PFSK-1 (cell line): ENCODE results near the gene PSEN1.

Experiments used
- FOXP2 ChIP-seq: optimal IDR thresholded peaks from 2 replicates; pipeline ENCODE3; 2011; ENCODE audit warnings: borderline replicate concordance, control low read depth, inconsistent platforms; ENCODE audit not compliant: insufficient read depth; ENCODE audit errors: extremely low read length, extremely low read depth
- POLR2AphosphoS5 ChIP-seq: IDR thresholded peaks from 2 replicates; pipeline ENCODE4 v1.6.1; 2012; ENCODE audit warnings: low read depth, mild to moderate bottlenecking, control low read depth, low read length, moderate library complexity
- SIN3A ChIP-seq: IDR thresholded peaks from 2 replicates; pipeline ENCODE4 v1.6.1; 2012; ENCODE audit warnings: mild to moderate bottlenecking, low read length, moderate library complexity, borderline replicate concordance; ENCODE audit not compliant: insufficient read depth
- TAF1 ChIP-seq: IDR thresholded peaks from 2 replicates; pipeline ENCODE4 v1.6.1; 2012; ENCODE audit warnings: low read length, control low read depth, borderline replicate concordance; ENCODE audit not compliant: insufficient read depth
- TF ChIP-seq, protein P1 (sequence below), 2 experiments: IDR thresholded peaks; 2 replicates each; pipeline versions ENCODE4 v1.6.1 to v1.8.0; 2011 to 2012; ENCODE audit warnings: low read depth in 2 of 2, low read length in 2 of 2, control low read depth in 1 of 2, inconsistent platforms in 1 of 2, mild to moderate bottlenecking in 1 of 2, moderate library complexity in 1 of 2; ENCODE audit not compliant: insufficient read depth in 1 of 2

Gene PSEN1

DNA sequence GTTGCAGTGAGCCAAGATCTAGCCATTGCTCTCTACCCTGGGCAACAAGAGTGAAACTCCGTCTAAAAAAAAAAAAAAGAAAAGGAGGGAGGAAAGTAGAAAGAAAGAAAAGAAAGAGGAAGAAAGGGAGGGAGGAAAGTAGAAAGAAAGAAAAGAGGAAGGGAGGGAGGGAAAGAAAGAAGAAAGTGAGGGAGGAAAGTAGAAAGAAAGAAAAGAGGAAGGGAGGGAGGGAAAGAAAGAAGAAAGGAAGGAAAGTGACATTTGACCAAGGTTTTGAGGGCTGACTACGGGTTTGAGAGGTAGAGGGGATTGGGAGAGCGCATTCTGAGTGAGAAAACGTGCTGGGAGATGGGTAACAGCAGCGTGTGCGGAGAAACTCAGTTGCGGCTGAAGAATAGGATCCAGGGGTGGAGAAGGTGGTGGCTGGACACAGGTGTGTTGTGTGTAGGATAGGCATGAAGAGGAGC is 100.5 kb downstream of the PSEN1 start:
- TF ChIP-seq POLR2AphosphoS5 (no peak), FOXP2 (no peak), SIN3A (no peak), TAF1 (no peak)
- TF ChIP-seq, protein P1, sequence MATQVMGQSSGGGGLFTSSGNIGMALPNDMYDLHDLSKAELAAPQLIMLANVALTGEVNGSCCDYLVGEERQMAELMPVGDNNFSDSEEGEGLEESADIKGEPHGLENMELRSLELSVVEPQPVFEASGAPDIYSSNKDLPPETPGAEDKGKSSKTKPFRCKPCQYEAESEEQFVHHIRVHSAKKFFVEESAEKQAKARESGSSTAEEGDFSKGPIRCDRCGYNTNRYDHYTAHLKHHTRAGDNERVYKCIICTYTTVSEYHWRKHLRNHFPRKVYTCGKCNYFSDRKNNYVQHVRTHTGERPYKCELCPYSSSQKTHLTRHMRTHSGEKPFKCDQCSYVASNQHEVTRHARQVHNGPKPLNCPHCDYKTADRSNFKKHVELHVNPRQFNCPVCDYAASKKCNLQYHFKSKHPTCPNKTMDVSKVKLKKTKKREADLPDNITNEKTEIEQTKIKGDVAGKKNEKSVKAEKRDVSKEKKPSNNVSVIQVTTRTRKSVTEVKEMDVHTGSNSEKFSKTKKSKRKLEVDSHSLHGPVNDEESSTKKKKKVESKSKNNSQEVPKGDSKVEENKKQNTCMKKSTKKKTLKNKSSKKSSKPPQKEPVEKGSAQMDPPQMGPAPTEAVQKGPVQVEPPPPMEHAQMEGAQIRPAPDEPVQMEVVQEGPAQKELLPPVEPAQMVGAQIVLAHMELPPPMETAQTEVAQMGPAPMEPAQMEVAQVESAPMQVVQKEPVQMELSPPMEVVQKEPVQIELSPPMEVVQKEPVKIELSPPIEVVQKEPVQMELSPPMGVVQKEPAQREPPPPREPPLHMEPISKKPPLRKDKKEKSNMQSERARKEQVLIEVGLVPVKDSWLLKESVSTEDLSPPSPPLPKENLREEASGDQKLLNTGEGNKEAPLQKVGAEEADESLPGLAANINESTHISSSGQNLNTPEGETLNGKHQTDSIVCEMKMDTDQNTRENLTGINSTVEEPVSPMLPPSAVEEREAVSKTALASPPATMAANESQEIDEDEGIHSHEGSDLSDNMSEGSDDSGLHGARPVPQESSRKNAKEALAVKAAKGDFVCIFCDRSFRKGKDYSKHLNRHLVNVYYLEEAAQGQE (IDR thresholded peaks at IDR 0.05; ENCODE audit: insufficient read depth in 1 of 2, low read depth in 2 of 2, low read length in 2 of 2): no peak

DNA sequence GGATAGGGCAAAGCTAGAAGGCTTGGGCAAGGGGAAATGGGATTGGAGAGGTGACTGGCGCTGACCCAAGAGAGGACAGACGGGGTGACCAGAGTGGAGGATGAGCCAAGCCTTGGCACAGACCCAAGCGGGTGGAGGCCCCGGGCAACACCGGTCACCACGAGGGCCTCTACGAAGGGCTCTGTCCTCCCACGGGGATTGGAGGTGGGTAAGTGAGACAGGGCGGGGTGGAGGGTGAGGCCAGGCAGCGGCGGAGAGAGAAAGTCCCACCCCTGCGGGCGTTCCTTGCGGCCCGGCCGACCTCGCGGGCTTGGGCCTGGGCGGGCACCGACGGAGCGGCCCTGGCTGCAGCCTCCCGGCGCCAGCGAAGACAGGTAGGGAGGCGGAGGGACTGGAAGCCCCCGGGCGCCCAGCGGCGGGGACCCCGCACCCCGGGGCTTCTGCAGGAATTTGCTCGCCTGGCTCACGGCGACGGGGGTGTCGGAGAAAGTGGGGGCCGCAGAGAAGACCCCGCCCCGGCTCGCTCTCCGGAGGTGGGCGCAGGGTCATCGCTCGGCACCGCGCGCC is 101.0 kb downstream of the PSEN1 start, which contains the start of gene PAPLN:
Gene PAPLN, plus strand, starts transcription at position 288 of the 567 bp plus-strand sequence. CDS start 2,273 bp downstream, outside the sequence.
- TF ChIP-seq FOXP2 (no peak), SIN3A (no peak), POLR2AphosphoS5 (no peak), TAF1 (no peak)
- TF ChIP-seq, protein P1 (IDR thresholded peaks at IDR 0.05; ENCODE audit: insufficient read depth in 1 of 2, low read depth in 2 of 2, low read length in 2 of 2): no peak

DNA sequence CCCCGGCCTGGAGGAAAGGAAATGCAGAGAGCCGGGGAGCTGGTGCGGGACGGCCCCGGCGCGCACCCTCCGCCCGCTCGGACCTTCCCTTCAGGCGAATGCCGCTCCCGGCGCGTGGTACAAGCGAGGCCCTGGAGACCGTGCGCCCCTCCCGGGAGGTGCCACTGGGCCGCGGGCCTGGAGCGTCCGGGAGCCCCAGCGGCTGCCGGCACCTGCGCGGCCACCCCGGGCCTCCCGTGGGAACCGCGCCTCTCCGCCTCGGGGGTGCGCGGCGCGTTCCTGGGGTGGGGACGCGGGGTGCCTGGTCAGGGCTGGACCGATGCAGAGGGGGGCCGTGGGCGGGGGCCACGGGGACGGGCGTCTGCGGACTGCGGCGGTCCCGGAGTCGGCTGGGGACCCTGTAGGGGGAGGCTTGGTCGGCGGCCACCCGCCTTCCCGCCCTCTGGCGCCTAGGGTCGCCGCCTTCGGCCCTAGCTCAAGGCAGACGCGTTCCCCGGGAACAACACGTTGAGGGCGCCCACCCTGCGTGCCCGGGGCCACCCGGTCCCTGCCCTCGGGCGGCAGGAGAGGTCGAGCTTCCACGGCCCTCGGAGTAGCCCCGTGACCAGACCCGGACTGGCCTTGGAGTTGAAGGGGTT is 101.6 kb downstream of the PSEN1 start:
- TF ChIP-seq POLR2AphosphoS5 (no peak), SIN3A (no peak), FOXP2 (no peak), TAF1 (no peak)
- TF ChIP-seq, protein P1 (IDR thresholded peaks at IDR 0.05; ENCODE audit: insufficient read depth in 1 of 2, low read depth in 2 of 2, low read length in 2 of 2): no peak

DNA sequence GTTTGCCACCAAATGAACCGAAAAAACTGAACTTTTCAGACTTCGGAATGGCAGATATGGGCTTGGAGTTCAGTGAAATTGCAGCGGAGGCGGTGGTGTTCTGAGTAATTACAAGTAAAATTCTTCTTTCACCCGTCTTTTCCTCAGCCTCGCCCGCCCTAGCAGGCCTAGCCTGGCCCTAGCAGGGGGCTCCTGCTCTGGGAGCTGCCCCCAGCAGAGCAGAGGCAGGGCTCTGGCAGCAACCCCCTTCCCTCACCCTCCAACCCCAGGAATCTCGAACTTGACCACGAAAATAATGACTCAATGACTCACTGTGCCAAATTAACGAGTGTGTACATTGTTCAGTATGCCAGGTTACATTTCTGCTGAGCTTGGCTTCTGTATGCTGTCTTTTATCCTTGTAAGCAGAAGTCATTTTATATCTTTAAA is 102.1 kb downstream of the PSEN1 start:
- no peak for TF ChIP-seq POLR2AphosphoS5
- TF ChIP-seq, protein P1 (IDR thresholded peaks at IDR 0.05; ENCODE audit: insufficient read depth in 1 of 2, low read depth in 2 of 2, low read length in 2 of 2): no peak
- TF ChIP-seq SIN3A: no peak
- TF ChIP-seq FOXP2: no peak
- no peak for TF ChIP-seq TAF1

DNA sequence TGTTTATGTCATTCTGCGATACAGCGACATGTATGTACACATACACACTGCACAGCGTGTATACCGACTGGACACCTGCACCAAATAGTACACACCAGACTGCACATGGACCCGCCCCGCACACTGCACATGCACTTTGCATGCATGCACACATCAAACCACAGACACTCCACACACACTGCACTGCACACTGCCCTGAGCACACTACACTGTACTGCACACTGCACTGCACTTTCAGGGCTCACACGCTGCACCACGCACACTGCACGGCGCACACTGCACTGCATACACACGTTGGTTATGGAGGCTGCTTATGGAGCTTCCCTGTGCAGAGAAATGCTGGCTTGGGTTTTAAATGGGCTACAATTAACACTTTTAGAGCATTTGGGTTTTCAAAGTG is 102.6 kb downstream of the PSEN1 start:
- TF ChIP-seq TAF1 (no peak), FOXP2 (no peak)
